ENCODE measurements around the gene SCFD2. TPM values are rescaled to one million over a fixed set of nuclear protein-coding genes. Genes with fewer than 3 reads are reported as not detected.

Gene SCFD2
- total RNA-seq, 4 donors from 2014 or later, result 14.3 to 37.8 (median 27.7) TPM

DNA sequence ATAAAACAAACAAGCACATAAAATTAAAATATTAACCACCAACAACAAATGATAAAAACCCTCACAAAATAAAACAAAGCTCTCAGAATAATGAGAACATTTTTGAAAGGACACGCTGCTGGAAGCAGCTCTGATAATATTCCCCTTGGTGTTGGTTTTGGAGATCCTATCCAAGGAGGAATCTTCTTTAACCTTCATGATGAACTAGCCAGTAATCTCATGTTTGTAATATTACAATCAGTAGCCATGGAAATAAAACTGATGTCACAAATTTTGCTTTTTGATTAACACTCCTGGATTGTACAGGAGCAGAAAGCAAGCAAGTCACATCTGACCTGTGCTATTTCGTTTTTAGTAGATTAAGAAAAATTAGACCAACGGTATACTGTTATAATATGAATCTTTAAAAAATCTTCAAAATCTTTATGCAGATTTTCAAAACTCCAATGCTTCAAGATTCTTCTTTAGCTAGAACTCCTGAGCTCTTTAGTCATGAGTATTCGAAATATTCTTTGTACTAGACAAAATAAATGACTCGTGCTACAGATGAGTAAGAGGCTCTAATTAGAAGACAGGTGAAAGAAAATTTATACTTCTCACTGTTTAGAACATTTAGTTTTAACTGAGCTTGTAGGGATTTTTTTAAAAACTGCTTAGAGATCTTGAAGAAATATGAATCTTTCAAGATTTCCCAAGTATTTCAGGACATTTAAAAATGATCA lies 349.6 kb downstream of the SCFD2 start:
- intact Hi-C loops (cut with DNase I), result no loop called here

DNA sequence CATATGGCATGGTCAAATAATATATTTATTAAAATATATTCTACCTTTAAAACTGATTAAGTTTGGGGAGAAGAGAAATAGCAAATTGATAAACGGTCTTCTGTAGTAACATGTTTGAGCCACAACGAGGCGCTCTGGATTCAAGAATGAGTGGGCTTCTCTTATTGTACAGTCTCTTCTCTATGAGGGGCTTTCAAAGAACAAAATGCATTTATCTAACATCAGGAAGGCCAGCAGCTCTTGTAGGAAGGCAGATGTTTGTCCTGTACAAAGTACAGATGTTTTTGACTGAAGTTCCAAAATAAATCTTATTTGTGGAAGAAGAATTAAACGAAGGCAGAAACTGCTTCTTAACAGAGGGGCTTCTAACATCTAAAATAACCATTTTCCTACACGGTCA lies 350.2 kb downstream of the SCFD2 start:
- Histone ChIP-seq H3K36me3 (no peaks in the 10 kb centered on the region), H3K27ac (no peak overlapping the region), H3K9me3 (no peaks in the 10 kb centered on the region), H3K4me3 (no peak overlapping the region), H3K27me3 (no peaks in the 10 kb centered on the region), H3K4me1 (peaks cover 0 to 29% (median 0%) of the 10 kb centered on the region in 3 donors)
- intact Hi-C loops (cut with DNase I), result no loop called here
- WGBS, 2 donors, result 44 to 51% methylated on average over 5 of the region's 5 CpGs
- TF ChIP-seq, protein P1, sequence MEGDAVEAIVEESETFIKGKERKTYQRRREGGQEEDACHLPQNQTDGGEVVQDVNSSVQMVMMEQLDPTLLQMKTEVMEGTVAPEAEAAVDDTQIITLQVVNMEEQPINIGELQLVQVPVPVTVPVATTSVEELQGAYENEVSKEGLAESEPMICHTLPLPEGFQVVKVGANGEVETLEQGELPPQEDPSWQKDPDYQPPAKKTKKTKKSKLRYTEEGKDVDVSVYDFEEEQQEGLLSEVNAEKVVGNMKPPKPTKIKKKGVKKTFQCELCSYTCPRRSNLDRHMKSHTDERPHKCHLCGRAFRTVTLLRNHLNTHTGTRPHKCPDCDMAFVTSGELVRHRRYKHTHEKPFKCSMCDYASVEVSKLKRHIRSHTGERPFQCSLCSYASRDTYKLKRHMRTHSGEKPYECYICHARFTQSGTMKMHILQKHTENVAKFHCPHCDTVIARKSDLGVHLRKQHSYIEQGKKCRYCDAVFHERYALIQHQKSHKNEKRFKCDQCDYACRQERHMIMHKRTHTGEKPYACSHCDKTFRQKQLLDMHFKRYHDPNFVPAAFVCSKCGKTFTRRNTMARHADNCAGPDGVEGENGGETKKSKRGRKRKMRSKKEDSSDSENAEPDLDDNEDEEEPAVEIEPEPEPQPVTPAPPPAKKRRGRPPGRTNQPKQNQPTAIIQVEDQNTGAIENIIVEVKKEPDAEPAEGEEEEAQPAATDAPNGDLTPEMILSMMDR (IDR thresholded peaks at IDR 0.05), result peak in 4 of 6 experiments; percentile 20 to 43 (median 30)
- no peak for TF ChIP-seq POLR2A (IDR thresholded peaks at IDR 0.05)
- no peak for DNase-seq

More for the DNA sequence above, 349.6 kb downstream of the SCFD2 start:
- H3K27ac ChIP-seq, result no peak overlapping the region
- H3K4me3 ChIP-seq, result no peak overlapping the region
- no peak for DNase-seq
- WGBS, 2 donors, result 66 to 73% methylated on average over 5 of the region's 5 CpGs
- no peaks in the 10 kb centered on the region for H3K27me3 ChIP-seq
- no peaks in the 10 kb centered on the region for H3K36me3 ChIP-seq
- TF ChIP-seq, protein P1 (IDR thresholded peaks at IDR 0.05), result no peak
- no peaks in the 10 kb centered on the region for H3K9me3 ChIP-seq
- peaks cover 0 to 28% (median 0%) of the 10 kb centered on the region in 3 donors for H3K4me1 ChIP-seq

DNA sequence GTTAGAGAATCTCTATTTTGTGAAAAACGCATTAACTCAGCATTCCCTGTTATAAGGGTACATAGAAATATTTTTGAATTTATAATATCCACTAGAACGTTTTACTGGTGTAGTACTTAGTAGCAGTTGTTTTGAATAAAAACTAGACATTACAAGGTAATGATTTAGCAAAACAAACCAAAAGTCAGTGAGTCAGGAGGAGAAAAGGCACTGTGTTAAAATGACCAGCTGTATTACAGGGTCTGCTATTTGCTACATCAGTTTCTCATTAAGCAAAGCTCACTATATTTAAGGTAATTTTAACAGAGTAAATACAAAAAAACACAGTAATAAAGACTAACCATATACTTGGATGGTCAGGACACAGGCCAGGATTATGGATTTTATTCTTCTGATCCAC lies 351.0 kb downstream of the SCFD2 start:
- 61 to 77% methylated on average over 2 of the region's 2 CpGs for WGBS, 2 donors
- no peaks in the 10 kb centered on the region for H3K36me3 ChIP-seq
- H3K4me1 ChIP-seq, result peaks cover 0 to 26% (median 0%) of the 10 kb centered on the region in 3 donors
- intact Hi-C loops (cut with DNase I), result no loop called here
- TF ChIP-seq, protein P1 (IDR thresholded peaks at IDR 0.05), result no peak
- no peak for TF ChIP-seq POLR2A (IDR thresholded peaks at IDR 0.05)
- H3K27me3 ChIP-seq, result no peaks in the 10 kb centered on the region
- H3K4me3 ChIP-seq, result no peak overlapping the region
- no peak overlapping the region for H3K27ac ChIP-seq
- H3K9me3 ChIP-seq, result no peaks in the 10 kb centered on the region
- no peak for DNase-seq

DNA sequence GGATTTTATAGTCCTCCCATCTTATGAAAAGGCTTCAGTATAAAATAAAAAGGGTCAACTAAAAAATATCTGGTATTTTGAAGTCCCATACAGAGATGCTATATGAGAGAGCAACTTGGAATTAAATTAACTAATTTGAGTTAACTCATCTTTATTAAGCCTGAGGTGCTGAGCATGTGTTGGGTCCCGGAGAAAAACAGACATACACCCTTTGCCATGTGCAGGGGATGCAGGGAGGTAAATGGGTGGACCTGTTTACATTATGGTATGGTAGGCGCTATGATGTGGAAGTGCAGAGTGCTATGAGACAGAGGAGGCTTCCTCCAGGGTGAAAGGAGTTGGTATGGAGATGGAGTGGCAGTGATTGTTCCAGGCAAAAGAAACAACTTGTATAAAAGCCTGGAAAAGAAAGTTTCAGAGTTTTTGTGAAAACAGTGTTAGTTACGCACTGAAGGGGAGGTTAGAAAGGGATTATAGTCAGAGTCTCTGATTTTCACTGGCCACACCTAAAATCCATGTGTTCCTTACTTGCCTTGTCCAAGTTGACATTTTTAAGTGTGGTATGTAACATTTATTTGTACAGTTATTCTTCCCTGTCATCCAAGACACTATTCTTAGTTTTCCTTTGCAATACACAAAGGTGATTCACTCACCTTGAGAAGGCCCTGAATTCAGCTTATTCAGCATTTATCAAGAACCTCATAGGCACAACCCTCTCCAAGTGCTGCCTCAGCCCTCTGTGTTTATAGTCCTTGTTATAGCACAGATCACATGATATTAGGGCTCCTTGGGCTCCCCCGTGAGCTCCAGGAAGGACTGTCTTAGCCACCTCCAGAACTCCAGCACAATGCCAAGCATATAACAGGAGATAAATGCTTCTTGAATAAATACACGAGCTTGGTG lies 351.7 kb downstream of the SCFD2 start:
- Histone ChIP-seq H3K36me3 (no peaks in the 10 kb centered on the region), H3K9me3 (no peaks in the 10 kb centered on the region), H3K4me3 (no peak overlapping the region), H3K4me1 (peaks cover 0 to 22% (median 0%) of the 10 kb centered on the region in 3 donors), H3K27me3 (no peaks in the 10 kb centered on the region), H3K27ac (no peak overlapping the region)
- 89 to 94% methylated on average over 5 of the region's 5 CpGs for WGBS, 2 donors
- intact Hi-C loops (cut with DNase I), result no loop called here
- TF ChIP-seq, protein P1 (IDR thresholded peaks at IDR 0.05), result no peak
- TF ChIP-seq POLR2A (IDR thresholded peaks at IDR 0.05), result no peak
- DNase-seq, result no peak

DNA sequence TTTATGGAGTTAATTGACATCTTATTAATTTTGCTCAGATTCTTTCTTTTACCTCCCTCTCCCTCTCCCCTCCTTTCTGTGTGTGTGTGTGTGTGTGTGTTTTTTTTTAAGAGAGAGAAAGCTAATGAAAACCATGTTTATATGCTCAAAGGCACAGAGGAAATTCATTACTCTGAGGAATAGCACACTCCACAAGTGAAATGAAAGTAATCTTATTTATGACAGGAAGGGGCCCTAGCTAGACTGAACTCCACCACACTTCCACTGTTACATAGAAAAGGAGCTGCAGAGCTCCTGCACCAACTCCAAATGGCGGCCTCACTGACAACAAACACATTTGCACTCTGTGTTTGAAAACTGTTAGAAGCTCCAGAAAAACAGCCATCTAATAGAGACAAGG lies 353.1 kb downstream of the SCFD2 start:
- DNase-seq, result no peak
- Histone ChIP-seq H3K4me3 (no peak overlapping the region), H3K4me1 (peaks cover 0 to 22% (median 0%) of the 10 kb centered on the region in 3 donors), H3K9me3 (no peaks in the 10 kb centered on the region), H3K27ac (peak overlapping the region in 2 of 4 donors; percentile 22 to 36), H3K27me3 (no peaks in the 10 kb centered on the region), H3K36me3 (no peaks in the 10 kb centered on the region)
- WGBS, 2 donors, result 60 to 79% methylated on average over 1 of the region's 1 CpG
- no peak for TF ChIP-seq POLR2A (IDR thresholded peaks at IDR 0.05)
- TF ChIP-seq, protein P1 (IDR thresholded peaks at IDR 0.05), result no peak
- intact Hi-C loops (cut with DNase I), result no loop called here
